ENCODE results near the gene CIAPIN1.
A peak's percentile ranks its signal among the peaks of the same experiment; 100 is the strongest.

Gene CIAPIN1

DNA sequence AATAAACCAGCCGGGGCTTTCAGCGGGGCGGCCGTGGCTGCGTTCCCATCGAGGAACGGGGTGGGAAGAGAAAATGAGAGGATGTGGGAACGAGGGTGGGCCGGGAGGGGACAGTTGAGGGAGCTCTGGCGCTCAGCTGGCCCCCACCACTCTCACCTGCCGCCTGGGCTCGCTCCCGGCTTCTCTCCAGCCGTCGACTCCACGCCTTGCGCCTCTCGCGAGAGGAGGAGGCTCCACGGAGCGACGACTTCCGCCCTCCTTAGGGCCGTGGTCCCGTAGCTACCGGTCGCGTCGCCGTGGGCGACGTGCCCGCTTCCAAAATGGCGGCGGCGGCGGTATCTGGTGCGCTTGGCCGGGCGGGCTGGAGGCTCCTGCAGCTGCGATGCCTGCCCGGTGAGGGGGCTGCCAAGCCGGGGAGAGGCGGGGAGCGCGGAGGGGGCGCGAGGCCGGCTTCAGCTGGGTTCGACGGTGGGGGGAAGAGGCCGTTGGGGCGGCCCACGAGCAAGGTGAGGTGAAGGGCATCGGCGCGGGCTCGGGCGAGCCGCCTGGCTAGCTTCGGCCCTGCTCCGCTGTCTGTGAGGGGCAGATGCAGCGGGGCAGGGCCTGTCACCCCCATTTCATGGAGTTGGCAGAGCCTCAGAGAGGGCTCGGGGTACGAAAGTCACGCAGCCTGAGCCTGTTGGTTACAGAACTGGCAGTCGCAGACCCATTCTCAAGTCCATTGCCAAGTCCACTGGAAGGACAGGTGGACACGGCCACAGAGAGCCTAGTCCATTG is at the start of gene CIAPIN1, which contains the start of gene COQ9:
Gene CIAPIN1, minus strand, starts transcription at position 200 of the 777 bp plus-strand sequence. CDS start 6,457 bp downstream, outside the sequence.
Gene COQ9, plus strand, starts transcription at position 294 of the 777 bp plus-strand sequence. Its CDS starts 27 bp downstream, at position 321.
- peak; percentile 92 for DNase-seq

DNA sequence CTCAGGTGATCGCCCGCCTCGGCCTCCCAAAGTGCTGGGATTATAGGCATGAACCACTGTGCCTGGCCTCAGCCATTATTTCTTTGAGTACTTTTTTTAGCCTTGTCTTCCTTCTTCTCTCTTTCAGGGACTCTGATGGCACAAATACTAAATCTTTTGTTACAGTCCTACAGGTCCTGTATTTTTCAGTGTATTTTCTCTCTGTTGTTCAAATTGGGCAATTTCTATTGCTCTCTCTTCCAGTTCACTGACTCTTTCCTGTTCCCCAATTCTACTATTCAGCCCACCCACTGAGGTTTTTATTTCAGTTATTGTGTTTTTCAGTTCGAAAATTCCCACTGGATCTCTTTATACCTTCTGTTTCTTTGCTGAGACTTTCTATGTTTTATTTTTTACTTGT is 46.6 kb upstream of the CIAPIN1 start:
- no peak for DNase-seq

DNA sequence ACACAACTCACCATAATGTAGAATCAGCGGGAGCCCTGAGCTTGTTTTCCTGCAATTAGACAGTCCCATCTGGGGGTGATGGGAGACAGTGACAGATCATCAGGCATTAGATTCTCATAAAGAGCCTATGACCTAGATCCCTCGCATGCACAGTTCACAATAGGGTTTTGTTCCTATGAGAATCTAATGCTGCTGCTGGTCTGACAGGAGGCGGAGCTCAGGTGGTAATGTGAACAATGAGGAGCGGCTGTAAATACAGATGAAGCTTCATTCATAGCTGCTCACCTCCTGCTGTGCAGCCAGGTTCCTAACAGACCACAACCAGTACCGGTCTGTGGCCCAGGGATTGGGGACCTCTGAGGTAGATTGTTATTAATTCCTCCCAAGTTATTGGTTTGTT is 42.0 kb upstream of the CIAPIN1 start:
- DNase-seq, result no peak

DNA sequence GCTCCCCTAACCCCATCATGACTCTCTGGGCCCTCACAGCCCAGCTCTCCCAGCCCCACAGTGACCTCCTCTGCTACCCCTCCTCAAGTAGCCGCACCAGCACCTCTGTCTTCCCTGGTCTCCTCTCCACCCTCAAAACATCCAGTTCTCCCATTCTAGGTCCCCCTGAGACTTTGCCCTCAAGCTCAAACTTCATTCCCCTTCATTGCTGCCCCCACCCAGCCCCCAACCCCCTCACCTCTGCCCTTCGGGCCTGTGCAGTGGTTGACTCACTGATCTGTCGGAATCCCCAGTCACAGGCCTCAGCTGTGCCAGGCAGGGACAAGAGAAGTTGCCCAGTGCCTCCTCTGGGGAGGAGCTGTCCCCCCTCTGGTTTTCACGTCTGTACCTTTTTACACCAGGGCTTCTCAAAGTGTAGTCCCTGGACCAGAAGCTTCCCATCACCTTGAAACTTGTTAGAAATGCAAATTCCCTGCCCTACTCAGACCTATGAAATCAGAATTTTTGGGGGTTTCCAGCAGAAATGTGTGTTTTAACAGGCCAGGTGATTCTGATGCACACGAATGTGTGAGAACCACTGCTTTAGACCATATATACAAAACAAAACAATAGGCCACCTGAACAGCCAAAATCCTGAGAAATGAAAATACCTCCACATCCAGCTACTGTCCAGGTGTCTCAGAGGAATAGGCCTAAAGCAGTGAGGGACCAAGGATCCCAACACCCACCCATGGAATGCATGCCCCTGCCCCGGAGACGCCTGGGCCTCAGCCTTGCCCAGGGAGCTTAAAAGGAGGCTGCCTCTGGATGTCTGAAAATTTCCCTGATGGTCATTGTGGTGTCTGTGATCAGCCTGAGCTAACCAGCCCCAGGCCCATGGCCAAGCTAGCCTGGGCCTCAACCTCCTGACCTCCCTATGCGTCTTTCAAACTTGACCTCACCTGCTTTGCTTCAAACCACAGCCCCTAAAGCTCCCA is 40.0 kb upstream of the CIAPIN1 start:
- DNase-seq, result no peak

DNA sequence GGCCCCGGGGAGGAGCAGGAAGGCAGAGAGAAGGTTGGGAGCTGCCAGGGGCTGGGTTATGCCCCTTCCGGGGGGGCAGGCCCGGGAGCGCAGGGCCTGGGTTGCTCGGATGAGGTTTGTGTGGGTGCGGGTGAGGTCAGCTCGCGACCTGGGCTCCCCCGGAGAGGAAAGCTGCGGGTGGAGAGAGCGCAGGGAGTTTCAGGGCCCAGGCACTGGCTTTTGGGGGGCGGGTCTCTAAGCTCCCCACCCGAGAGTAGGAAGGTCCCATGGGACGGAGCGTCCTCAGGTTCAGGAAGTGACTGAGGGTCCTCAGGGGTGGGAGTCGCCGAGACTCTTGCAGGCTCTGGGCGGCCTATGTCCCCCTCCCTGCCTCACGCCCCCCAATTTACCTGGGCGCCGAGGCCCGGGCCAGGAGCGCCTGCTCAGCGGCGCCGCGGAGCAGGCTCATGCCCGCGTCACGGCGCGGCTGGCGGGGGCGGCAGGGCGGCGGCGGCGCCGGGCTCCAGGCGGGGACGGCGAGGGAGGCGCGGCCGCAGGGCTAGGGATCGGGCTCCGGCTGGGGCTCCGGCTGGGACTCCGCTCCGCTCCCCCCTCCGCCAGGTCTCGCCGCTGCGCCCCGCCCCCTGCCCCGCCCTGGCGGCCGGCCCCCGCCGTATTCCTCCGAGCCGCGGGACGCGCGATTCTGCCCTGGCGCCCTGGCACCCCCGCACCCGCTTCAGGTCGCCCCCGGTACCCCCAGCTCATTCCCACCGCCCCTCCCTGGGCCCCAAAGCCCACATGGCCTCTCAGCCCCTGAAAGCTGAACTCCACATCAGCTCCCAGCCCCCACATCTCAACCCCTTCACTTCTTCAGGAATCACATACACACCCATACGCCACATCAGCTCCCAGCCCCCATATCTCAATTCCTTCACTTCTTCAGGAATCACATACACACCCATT is 39.0 kb upstream of the CIAPIN1 start, which contains the start of gene DOK4:
Gene DOK4, minus strand, starts transcription at position 578 of the 942 bp plus-strand sequence. CDS start 6,986 bp downstream, outside the sequence.
- peak; percentile 78 for DNase-seq

DNA sequence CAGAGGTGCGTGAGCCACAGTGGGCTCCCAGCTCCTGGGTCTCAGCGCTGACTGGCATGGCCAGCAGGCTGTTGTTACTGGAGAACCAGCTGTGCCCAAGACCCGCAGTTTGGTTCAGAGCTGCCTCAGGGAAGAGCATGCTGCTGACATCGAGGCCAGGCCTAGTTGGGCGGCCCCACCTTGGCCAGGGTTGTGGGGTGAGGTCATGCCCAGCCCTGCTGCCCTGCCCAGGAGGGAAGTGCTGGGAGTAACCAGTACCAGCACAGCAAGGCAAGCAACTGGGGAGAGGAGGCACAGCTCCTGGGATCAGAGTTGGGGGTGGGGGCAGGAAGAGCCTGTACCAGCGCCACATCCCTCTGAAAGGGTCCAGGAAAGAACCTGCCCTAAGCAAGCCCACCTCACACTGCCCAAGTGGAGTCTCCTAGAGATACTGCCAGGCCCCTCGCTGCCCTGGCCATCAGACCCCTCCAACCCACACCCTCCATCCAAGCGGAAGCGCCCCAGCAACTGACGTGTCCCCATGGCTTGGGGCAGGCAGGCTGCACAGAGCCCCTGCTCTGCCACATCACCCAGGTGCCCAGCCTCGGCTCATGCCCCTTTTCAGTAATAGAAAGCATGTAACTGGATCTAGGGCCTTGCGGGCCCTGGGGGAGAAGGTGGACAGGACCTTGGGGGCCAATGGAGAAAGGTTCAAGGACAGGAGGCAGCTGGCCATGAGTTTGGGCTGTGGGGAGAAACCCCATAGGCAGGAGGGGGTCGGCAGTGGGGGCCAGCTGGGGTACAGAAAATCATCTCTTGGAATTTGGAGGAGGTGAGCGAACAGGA is 38.1 kb upstream of the CIAPIN1 start:
- no peak for DNase-seq

DNA sequence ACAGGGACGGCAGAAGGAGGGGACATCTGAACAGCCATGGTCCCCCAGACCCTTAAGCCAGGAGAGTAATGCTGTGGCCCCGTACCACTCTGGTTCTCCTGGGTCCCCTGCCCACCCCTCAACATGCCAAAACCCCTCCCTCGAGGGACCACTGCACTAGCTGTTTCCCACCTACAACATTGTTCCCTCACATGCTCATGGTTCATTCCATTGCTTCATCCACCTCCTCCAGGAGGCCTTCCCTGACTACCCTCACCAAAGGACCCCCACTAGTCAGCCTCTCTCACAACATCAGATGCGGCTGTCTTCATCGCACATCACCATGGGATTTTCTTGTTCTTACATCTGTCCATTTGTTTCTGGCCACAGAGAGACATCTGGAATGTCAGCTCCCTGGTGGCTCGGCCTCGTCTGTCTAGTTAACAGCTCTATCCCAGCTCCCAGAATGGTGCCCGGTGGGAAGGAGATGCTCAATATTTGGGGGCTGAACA is 37.4 kb upstream of the CIAPIN1 start:
- no peak for DNase-seq

DNA sequence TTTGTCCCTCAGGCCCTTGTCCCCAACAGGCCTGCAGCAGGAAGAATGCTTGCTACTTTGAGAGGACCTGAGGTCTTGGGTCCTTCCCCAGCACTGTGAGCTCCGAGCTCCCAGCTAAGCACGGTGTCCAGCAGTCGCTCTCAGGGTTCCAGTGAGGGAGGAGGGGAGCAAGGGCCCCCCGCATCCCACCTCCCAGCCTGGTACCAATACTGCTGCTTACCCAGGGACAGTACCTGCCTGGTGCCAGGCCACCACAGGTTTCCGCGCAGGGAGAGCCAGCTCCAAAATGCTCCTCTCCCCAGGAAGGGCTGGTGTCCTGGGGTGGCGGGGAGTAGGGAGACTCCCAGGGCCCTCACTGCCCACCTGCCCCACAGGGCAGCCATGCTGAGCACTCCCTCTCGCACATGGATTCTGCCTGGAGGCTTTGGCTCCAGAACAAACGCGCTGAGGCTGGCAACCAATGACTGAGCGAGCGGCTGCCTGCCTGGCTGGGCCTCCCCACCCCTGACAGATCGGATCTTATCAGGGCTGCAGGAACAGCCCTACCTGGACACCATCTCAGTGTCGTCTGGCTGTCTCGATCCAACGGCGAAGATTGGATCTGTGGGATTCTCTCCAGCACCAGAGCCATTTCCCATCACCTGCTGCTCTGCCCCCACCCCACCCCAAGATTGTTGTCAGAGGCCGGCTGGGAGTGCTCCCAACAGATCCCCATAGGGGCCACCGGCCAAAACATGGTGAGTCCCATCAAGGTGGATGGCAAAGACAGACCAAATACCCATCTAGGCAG is 36.7 kb upstream of the CIAPIN1 start:
- DNase-seq, result no peak

DNA sequence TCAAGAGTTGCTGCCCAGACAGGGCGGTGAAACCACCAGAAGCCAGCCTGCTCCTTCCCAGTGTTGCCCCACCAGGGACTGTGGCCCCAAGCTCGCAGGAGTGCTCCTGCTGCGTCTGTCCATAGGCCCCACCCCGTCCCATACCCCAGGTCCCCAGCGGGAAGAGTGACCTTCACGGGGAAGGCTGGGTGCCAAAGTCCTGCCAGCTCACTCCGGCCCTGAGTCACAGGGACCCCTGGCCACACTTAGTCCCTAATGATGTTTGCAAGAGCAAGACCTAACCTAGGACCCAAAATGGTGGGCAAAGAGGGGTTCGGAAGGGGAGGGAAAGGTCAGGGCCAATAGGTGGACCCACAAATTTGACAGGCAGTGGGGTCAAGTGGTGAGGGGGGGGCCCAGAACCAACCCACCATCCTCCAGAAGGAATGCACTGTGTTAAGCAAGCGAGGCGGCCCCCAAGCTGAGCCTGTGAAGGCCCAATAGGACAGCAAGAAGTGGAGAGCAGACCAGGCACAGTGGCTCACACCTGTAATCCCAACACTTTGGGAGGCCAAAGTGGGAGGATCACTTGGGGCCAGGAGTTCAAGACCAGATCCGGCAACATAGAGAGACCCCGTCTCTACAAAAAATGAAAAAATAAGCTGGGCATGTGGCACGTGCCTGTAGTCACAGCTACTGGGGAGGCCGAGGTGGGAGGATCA is 35.8 kb upstream of the CIAPIN1 start:
- no peak for DNase-seq

DNA sequence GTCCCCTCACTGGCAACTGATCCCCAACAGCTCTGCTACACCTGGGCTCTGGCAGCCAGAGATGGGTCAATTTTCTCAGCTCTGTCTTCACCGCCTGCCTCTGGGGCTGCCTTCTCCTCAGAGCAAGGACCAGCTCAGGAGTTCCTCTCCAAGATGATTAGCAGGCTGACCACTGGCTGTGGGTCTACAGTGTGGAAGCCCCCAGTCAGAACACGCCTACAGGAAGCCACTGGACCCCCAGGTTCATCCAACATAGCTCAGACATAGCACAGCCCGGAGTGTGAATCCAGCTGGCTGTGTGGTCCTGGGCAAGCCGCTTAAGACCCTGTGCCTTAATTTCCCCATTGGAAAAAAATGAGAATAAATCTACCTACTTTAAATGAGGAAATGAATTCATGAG is 34.2 kb upstream of the CIAPIN1 start:
- no peak for DNase-seq

DNA sequence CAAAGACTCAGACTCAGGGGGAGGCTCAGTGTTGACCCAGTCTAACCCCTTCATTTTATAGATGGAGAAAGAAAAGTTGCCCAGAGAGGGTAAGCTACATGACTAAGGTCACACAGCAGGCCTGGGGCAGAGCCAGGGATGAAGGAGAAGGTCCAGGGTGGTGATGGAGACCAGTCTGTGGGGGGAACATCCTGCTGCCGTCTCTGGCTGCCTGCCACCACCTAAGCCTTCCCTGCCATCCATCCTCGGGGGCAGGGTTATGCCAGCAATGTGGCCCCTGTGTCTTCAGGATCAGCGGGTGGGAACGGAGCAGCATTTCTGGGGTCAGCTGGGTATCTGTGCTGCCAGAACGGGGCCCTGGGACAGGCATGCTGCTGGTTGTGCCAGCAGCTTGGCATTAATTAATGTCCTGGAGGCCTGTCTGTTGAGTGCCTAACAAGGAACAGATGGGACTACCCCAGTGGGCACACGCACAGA is 33.6 kb upstream of the CIAPIN1 start:
- no peak for DNase-seq

DNA sequence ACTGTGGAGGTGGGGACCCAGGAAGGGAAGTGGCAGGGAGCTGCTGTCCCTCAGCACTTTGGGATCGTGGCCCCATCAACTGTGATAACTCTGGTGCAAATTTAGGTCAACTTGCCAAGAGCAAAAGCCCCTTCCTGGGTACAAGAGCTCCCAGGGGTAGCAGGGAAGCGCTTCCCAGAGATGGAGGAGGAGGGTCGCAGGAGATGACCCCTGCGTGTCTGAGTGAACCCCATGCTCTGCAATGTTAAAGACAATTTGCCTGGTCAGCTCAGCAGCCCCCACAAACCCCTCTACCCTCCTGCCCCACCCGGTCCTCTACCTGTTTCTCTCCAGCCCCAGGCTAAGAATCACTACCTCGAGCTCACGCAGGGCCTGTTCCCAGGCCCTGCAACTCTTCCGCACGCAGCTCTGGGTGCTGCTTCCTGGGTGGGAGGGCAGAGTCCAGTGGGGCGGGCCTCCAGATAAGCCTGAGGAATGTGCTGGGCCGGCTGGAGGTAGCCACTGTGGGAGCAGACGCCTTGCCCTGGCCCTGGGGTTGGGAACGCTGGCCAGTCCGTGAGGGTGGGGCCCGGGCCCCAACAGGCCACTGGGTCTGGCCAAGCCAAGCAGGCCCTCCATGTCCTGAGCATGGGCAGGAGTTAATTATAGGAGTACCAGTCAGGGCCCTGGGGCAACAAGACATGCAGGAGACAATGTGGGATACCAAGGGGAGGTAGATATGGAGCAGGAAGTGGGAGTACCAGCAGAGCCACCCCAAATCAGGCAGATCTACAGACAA is 33.0 kb upstream of the CIAPIN1 start:
- DNase-seq, result peak; percentile 79

DNA sequence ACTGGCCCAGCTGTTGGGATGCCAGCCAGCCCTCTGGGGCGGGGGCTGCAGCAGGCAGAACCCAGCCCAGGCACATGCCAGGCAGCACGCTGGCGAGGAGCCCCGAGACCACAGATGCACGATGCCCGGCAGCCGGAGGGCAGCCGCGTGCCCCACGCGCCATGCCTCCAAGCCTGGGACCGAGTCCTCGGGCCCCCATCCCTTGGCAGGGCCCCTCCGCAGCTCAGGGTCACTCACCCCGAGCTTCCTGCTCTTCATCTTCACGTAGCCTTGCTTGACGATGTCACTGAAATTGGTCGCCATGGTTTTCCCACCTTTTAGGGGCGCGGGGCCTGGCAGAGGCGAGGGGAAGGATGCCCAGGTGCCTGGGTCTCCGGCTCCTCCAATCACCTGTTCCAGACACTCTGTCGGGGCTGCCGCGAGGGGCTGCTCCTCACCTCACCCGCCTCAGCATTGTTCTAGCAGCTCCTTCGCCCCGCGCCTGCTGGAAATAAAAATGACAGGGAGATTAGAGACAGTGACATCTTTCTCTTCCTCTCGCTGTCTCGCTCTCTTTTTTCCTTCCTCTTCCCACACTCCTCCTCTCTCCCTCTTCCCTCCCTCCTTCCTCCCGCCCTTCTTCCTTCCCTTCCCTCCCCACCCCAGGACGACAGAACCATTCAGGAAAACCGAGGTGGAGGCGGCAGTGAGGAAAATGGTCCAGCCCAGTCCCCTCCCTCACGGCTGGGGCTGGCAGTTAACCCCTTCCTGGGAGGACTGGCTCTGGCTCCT is 32.2 kb upstream of the CIAPIN1 start:
- DNase-seq, result peak; percentile 81

DNA sequence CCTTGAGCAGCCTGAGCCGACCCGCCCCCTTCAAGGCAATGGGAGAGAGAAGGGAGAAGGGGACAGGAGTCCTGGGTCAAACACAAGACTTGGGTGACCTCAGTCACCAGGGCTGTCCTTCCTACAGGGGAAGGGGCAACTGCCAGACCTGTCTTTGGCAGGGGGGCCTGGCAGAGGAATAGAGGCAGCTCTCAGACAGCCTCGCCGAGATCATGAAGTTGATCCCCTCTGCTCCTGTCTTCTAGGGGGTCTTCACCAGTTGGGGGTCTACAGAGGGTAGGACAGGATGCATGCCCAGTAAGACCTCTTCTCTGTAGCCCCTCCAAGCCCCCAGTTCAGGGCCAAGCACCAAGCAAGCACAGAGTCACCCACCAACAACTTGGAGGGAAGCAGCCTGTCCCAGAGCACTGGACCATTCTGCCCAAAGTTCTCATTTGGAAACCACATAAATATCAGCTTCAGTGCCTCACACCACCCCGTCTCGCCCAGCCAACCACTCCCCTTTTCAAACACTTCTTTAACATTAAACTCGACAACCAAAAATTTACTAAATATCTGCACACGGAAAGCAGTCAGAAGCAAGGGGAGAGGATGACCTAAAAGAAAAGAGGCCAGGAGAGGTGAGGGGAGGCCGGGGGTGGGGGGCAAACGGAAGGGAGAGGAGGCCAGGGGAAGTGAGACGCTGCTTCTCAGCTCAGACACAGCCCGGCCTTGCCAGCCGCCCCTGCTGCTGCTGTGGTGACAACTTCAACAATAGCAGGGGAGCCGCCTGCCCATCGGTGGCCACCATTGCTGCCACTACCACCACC is 31.4 kb upstream of the CIAPIN1 start:
- DNase-seq, result no peak

DNA sequence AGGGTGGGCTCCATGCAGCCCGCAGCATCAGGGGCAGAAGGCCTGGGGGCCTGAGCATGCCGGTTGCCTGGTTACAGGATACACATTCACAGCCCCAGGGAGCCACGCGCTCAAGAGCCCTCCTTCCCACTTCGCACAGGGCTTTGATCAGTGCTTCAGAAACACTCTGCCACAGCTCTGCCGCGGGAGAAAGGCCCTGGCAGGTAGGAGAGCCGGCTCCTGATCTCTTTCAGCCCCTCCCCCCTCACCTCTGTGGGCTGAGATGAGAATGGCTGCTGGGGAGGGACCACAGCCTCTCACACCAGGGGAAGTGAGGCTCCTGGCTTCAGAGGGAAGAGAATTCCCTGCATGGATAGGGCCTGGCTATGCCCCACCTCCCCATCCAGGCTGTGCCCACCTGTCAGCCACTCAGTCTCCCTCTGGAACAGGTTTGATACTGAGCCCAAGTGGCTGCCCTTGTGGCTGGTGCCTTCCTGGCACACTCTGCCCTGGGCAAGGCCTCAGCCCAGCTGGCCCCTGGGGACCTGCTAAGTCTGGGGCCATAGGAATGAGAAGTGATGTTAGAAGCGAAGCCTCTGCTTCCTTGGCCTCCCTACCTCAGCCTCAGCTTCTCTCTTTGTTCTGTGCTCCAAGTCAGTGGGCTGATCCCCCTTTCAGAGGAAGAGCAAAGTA is 30.5 kb upstream of the CIAPIN1 start:
- DNase-seq, result no peak

Measured in EL (cell line).